ENCODE data around the gene ARAP2.

The ARAP2 gene

DNA sequence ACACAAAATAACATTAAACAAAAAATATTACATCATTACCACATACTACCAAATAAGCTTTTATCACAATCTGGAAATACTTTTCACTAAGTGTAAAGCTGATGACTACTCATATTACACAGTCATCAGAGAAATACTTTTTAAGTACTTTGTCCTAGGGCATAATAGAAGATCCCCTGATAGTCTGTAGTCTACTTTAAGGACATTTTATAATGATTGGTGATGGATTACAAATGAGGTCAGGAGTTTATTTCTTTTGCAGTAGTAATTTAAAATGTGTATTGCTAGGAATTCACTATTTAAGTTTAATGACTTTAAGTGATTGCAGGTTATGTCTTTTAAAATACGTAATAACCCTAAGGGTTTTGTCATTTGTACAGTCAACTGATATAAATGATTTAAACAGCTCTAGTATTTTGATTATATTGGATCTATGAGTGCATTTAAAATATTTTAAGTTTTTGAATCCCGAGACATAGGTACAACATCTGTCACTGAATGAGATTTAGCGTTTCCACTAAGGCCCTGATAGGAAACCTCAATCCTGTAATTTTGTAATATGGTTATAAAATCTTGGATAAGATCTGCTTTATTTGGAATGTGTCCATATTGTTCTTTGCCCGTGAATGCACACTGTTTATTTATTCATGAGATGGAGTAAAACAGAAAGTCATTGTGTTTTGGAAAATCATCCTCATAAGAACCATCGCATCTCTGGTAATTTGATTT is 189.5 kb downstream of the ARAP2 start:
- Histone ChIP-seq H3K9me3 (ENCODE audit: control insufficient read depth, low read length) (no peaks in the 10 kb centered on the region), H3K27ac (ENCODE audit: insufficient read depth, low read length, poor library complexity, severe bottlenecking) (no peak overlapping the region), H3K36me3 (ENCODE audit: control insufficient read depth, insufficient read depth, low read length) (no peaks in the 10 kb centered on the region), H3K4me3 (ENCODE audit: insufficient read depth, low read depth, low read length, poor library complexity, severe bottlenecking) (no peak overlapping the region), H3K27me3 (replicated peaks; ENCODE audit: control insufficient read depth, insufficient read depth, low read length, poor library complexity, severe bottlenecking) (no peaks in the 10 kb centered on the region), H3K4me1 (ENCODE audit: control insufficient read depth, insufficient read depth, low read length, poor library complexity, severe bottlenecking) (no peaks in the 10 kb centered on the region)
- no peak for DNase-seq

DNA sequence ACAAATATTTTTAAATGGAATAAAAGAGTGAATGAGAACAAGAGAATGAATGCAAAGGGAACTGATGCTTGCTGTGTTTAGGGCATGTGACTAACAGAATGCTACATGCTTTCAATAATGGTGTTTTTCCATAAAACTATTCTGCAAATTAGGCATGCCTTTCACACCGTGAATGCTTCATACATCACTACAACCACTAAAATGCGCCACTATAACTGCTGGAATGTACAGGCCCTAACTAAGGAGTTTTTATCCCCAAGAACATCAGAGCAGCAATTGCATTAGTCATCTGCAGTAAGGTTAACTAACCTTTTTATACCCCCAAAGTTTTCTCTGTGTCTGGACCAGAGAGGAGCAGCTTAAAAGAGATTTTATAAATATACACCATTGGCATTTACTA is 190.4 kb downstream of the ARAP2 start:
- no peak overlapping the region for H3K4me3 ChIP-seq (ENCODE audit: insufficient read depth, low read depth, low read length, poor library complexity, severe bottlenecking)
- H3K9me3 ChIP-seq (ENCODE audit: control insufficient read depth, low read length): no peaks in the 10 kb centered on the region
- H3K27me3 ChIP-seq (replicated peaks; ENCODE audit: control insufficient read depth, insufficient read depth, low read length, poor library complexity, severe bottlenecking): no peaks in the 10 kb centered on the region
- DNase-seq: no peak
- H3K36me3 ChIP-seq (ENCODE audit: control insufficient read depth, insufficient read depth, low read length): no peaks in the 10 kb centered on the region
- H3K4me1 ChIP-seq (ENCODE audit: control insufficient read depth, insufficient read depth, low read length, poor library complexity, severe bottlenecking): no peaks in the 10 kb centered on the region
- no peak overlapping the region for H3K27ac ChIP-seq (ENCODE audit: insufficient read depth, low read length, poor library complexity, severe bottlenecking)

DNA sequence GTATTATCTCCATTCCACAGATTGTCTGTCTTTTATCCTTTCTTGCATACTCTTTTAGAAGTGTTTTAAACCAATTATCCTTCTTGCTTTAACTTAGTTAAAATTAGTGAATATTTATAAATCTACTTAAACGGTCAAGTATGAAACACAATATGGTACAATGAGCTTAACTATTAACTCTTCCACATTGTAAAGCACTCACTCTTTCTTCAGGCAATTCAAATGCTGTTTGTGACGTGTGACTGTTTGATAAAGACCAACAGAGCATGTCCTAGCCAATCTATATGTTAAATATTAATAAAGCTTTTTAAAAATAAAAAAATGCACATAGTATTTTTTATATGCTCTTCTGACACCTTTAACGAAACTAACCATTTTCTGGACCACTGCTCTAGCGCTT is 192.7 kb downstream of the ARAP2 start:
- no peak overlapping the region for H3K4me3 ChIP-seq (ENCODE audit: insufficient read depth, low read depth, low read length, poor library complexity, severe bottlenecking)
- H3K27ac ChIP-seq (ENCODE audit: insufficient read depth, low read length, poor library complexity, severe bottlenecking): no peak overlapping the region
- no peaks in the 10 kb centered on the region for H3K4me1 ChIP-seq (ENCODE audit: control insufficient read depth, insufficient read depth, low read length, poor library complexity, severe bottlenecking)
- DNase-seq: no peak
- no peaks in the 10 kb centered on the region for H3K36me3 ChIP-seq (ENCODE audit: control insufficient read depth, insufficient read depth, low read length)
- no peaks in the 10 kb centered on the region for H3K27me3 ChIP-seq (replicated peaks; ENCODE audit: control insufficient read depth, insufficient read depth, low read length, poor library complexity, severe bottlenecking)
- H3K9me3 ChIP-seq (ENCODE audit: control insufficient read depth, low read length): no peaks in the 10 kb centered on the region

GRCh38 chr4:36046026-36046425 is 198.3 kb downstream of the ARAP2 start:
- H3K36me3 ChIP-seq (ENCODE audit: control insufficient read depth, insufficient read depth, low read length): no peaks in the 10 kb centered on the region
- no peak for DNase-seq
- H3K9me3 ChIP-seq (ENCODE audit: control insufficient read depth, low read length): no peaks in the 10 kb centered on the region
- H3K27ac ChIP-seq (ENCODE audit: insufficient read depth, low read length, poor library complexity, severe bottlenecking): no peak overlapping the region
- no peak overlapping the region for H3K4me3 ChIP-seq (ENCODE audit: insufficient read depth, low read depth, low read length, poor library complexity, severe bottlenecking)
- H3K27me3 ChIP-seq (replicated peaks; ENCODE audit: control insufficient read depth, insufficient read depth, low read length, poor library complexity, severe bottlenecking): no peaks in the 10 kb centered on the region
- H3K4me1 ChIP-seq (ENCODE audit: control insufficient read depth, insufficient read depth, low read length, poor library complexity, severe bottlenecking): no peaks in the 10 kb centered on the region

DNA sequence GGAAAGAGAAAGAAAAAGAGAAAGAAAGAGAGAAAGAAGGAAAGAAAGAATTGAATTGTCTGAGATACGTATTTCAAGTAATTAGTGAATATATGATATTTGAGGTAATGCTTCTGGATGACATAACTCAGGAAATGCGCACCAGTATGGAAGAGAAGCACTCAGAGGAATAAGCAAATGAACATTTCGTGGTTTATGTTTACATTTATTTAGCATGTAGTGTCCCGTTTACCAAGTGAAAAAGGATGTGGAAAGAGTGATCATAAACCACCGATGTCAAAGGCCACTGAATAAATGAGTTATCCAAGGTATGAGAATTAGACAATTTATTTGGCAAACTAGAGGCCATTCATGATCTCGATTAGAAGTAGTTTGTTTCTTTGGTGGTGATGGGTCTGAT is 200.4 kb downstream of the ARAP2 start:
- H3K4me3 ChIP-seq (ENCODE audit: insufficient read depth, low read depth, low read length, poor library complexity, severe bottlenecking): no peak overlapping the region
- no peak for DNase-seq
- no peak overlapping the region for H3K27ac ChIP-seq (ENCODE audit: insufficient read depth, low read length, poor library complexity, severe bottlenecking)
- H3K36me3 ChIP-seq (ENCODE audit: control insufficient read depth, insufficient read depth, low read length): no peaks in the 10 kb centered on the region
- no peaks in the 10 kb centered on the region for H3K4me1 ChIP-seq (ENCODE audit: control insufficient read depth, insufficient read depth, low read length, poor library complexity, severe bottlenecking)
- H3K27me3 ChIP-seq (replicated peaks; ENCODE audit: control insufficient read depth, insufficient read depth, low read length, poor library complexity, severe bottlenecking): no peaks in the 10 kb centered on the region
- no peaks in the 10 kb centered on the region for H3K9me3 ChIP-seq (ENCODE audit: control insufficient read depth, low read length)

DNA sequence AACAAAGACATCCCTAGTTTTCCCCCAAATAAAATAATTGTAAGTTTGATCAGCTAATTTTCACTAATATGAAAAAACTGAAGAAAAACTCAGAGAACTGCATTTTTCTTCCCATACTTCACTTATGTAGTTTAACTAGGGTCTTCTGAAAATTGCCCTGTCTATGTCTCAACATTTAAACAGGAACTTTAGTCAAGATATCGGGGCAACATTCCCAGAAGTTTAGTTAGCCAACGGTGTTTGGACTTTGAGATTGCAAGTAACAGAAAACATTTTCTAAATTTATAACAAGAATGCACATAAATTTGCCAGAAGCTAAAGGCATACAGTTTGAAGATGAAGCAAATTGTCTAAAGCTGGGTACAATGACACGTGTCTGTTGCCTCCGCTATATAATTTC is 201.1 kb downstream of the ARAP2 start:
- Histone ChIP-seq H3K4me3 (ENCODE audit: insufficient read depth, low read depth, low read length, poor library complexity, severe bottlenecking) (no peak overlapping the region), H3K4me1 (ENCODE audit: control insufficient read depth, insufficient read depth, low read length, poor library complexity, severe bottlenecking) (no peaks in the 10 kb centered on the region), H3K27me3 (replicated peaks; ENCODE audit: control insufficient read depth, insufficient read depth, low read length, poor library complexity, severe bottlenecking) (no peaks in the 10 kb centered on the region), H3K27ac (ENCODE audit: insufficient read depth, low read length, poor library complexity, severe bottlenecking) (no peak overlapping the region), H3K36me3 (ENCODE audit: control insufficient read depth, insufficient read depth, low read length) (no peaks in the 10 kb centered on the region), H3K9me3 (ENCODE audit: control insufficient read depth, low read length) (no peaks in the 10 kb centered on the region)
- DNase-seq: no peak

GRCh38 chr4:36042122-36042970 is 202.0 kb downstream of the ARAP2 start:
- Histone ChIP-seq H3K4me3 (ENCODE audit: insufficient read depth, low read depth, low read length, poor library complexity, severe bottlenecking) (no peak overlapping the region), H3K27me3 (replicated peaks; ENCODE audit: control insufficient read depth, insufficient read depth, low read length, poor library complexity, severe bottlenecking) (no peaks in the 10 kb centered on the region), H3K4me1 (ENCODE audit: control insufficient read depth, insufficient read depth, low read length, poor library complexity, severe bottlenecking) (no peaks in the 10 kb centered on the region), H3K9me3 (ENCODE audit: control insufficient read depth, low read length) (no peaks in the 10 kb centered on the region), H3K27ac (ENCODE audit: insufficient read depth, low read length, poor library complexity, severe bottlenecking) (no peak overlapping the region), H3K36me3 (ENCODE audit: control insufficient read depth, insufficient read depth, low read length) (no peaks in the 10 kb centered on the region)
- DNase-seq: no peak

- no peak overlapping the region for H3K27ac ChIP-seq (ENCODE audit: insufficient read depth, low read length, poor library complexity, severe bottlenecking)
- H3K27me3 ChIP-seq (replicated peaks; ENCODE audit: control insufficient read depth, insufficient read depth, low read length, poor library complexity, severe bottlenecking): no peaks in the 10 kb centered on the region
- H3K9me3 ChIP-seq (ENCODE audit: control insufficient read depth, low read length): no peaks in the 10 kb centered on the region
- DNase-seq: no peak
- no peaks in the 10 kb centered on the region for H3K4me1 ChIP-seq (ENCODE audit: control insufficient read depth, insufficient read depth, low read length, poor library complexity, severe bottlenecking)
- H3K36me3 ChIP-seq (ENCODE audit: control insufficient read depth, insufficient read depth, low read length): no peaks in the 10 kb centered on the region
- H3K4me3 ChIP-seq (ENCODE audit: insufficient read depth, low read depth, low read length, poor library complexity, severe bottlenecking): no peak overlapping the region
Observed at GRCh38 chr4:36041340-36041739, 203.0 kb downstream of the ARAP2 start.

DNA sequence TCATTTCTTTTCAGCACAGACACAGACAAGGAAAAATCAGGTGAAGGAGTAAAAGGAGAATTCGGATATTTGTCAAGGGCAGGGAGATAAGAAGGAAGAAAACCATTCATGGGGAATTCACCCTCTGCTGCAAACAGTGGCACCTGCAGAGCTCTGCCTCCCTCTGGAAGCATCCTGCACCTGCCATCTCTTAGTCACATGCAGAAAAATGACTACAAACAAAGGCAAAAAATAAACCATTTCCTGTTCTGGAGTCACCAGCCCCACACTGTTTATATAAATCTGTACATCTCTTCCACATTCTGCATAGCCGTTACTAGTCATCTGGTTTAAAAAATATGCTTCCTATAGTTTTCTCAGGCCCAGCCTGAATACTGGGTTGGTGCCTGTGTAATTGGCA is 205.3 kb downstream of the ARAP2 start:
- DNase-seq: no peak

DNA sequence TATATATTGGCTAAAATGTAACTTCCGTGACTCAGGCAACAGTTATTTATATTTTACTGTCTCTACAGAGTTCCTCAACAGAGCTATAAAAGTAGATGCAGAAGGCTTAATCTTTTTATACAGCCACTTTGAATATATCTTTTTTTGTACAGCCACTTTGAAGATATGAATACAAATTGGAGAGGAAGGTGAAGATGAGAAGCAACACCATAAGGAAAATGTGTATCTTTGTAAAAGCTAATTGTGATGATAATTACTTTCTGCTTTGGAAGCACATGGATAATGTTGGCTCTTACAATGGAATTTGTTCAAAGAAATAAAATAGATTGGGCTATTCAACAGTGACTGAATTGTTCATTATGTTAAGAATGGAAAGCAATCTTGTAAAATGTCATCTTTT is 205.8 kb downstream of the ARAP2 start:
- no peak for DNase-seq
- no peaks in the 10 kb centered on the region for H3K27me3 ChIP-seq (replicated peaks; ENCODE audit: control insufficient read depth, insufficient read depth, low read length, poor library complexity, severe bottlenecking)
- H3K9me3 ChIP-seq (ENCODE audit: control insufficient read depth, low read length): no peaks in the 10 kb centered on the region
- H3K4me3 ChIP-seq (ENCODE audit: insufficient read depth, low read depth, low read length, poor library complexity, severe bottlenecking): no peak overlapping the region
- H3K36me3 ChIP-seq (ENCODE audit: control insufficient read depth, insufficient read depth, low read length): no peaks in the 10 kb centered on the region
- no peak overlapping the region for H3K27ac ChIP-seq (ENCODE audit: insufficient read depth, low read length, poor library complexity, severe bottlenecking)
- H3K4me1 ChIP-seq (ENCODE audit: control insufficient read depth, insufficient read depth, low read length, poor library complexity, severe bottlenecking): no peaks in the 10 kb centered on the region

More for the DNA sequence above, 205.3 kb downstream of the ARAP2 start:
- H3K36me3 ChIP-seq (ENCODE audit: control insufficient read depth, insufficient read depth, low read length): no peaks in the 10 kb centered on the region
- H3K4me3 ChIP-seq (ENCODE audit: insufficient read depth, low read depth, low read length, poor library complexity, severe bottlenecking): no peak overlapping the region
- H3K9me3 ChIP-seq (ENCODE audit: control insufficient read depth, low read length): no peaks in the 10 kb centered on the region
- H3K27me3 ChIP-seq (replicated peaks; ENCODE audit: control insufficient read depth, insufficient read depth, low read length, poor library complexity, severe bottlenecking): no peaks in the 10 kb centered on the region
- H3K27ac ChIP-seq (ENCODE audit: insufficient read depth, low read length, poor library complexity, severe bottlenecking): no peak overlapping the region
- H3K4me1 ChIP-seq (ENCODE audit: control insufficient read depth, insufficient read depth, low read length, poor library complexity, severe bottlenecking): no peaks in the 10 kb centered on the region
